Stimulated activated CD4-positive, alpha-beta T cell treated with anti-CD3 and anti-CD28 coated beads, TNF-alpha, amount 100 ng/mL, for 4 hours (primary cell): ENCODE data around the gene ZNF839.

Experiments
- DNase-seq, 3 experiments: peaks; one replicate each; pipeline ENCODE4 v3.0.0-alpha.2; 2020; ENCODE audit warnings: low read depth in 3 of 3

ZNF839 gene

GRCh38 chr14:102378830-102379229 lies 59.3 kb downstream of the ZNF839 start:
- DNase-seq = no peak

GRCh38 chr14:102387086-102387485 lies 67.5 kb downstream of the ZNF839 start:
- no peak for DNase-seq

- no peak for DNase-seq
These were observed 69.7 kb downstream of the ZNF839 start for GRCh38 chr14:102389246-102389645.

- no peak for DNase-seq
These were observed 70.7 kb downstream of the ZNF839 start for GRCh38 chr14:102390064-102390855.
